ENCODE data around the gene ZNF621.
"Not testable (repeated sequence)": the region's sequence is repeated elsewhere in the genome, so short reads cannot be mapped to it uniquely, and the experiment has no call there.

The ZNF621 gene

GRCh38 chr3:40546816-40547215, 22.1 kb downstream of the ZNF621 start:
- DNase-seq, result no peak

- no peak for DNase-seq
These were observed 25.4 kb downstream of the ZNF621 start for GRCh38 chr3:40550167-40550566.

- DNase-seq, result no peak
These were observed 32.9 kb downstream of the ZNF621 start for GRCh38 chr3:40557575-40558161.

- not testable (repeated sequence) for DNase-seq
These were observed 37.7 kb downstream of the ZNF621 start for GRCh38 chr3:40562482-40562881.

GRCh38 chr3:40565629-40566028, 40.9 kb downstream of the ZNF621 start:
- not testable (repeated sequence) for DNase-seq

- DNase-seq, result no peak
These were observed 41.9 kb downstream of the ZNF621 start for GRCh38 chr3:40566694-40567093.

- no peak for DNase-seq
These were observed 47.8 kb downstream of the ZNF621 start for GRCh38 chr3:40572588-40572987.

- no peak for DNase-seq
These were observed 49.3 kb downstream of the ZNF621 start for GRCh38 chr3:40574050-40574449.

- no peak for DNase-seq
These were observed 49.9 kb downstream of the ZNF621 start for GRCh38 chr3:40574661-40575060.

GRCh38 chr3:40576396-40576795, 51.6 kb downstream of the ZNF621 start:
- no peak for DNase-seq

GRCh38 chr3:40580494-40581091, 55.8 kb downstream of the ZNF621 start:
- peak; percentile 61 to 64 for DNase-seq

- no peak for DNase-seq
These were observed 56.4 kb downstream of the ZNF621 start for GRCh38 chr3:40581166-40581565.

- no peak for DNase-seq
These were observed 57.8 kb downstream of the ZNF621 start for GRCh38 chr3:40582401-40583027.

- no peak for DNase-seq
These were observed 58.9 kb downstream of the ZNF621 start for GRCh38 chr3:40583691-40584090.

- peak; percentile 55 to 71 for DNase-seq
These were observed 59.9 kb downstream of the ZNF621 start for GRCh38 chr3:40584625-40585189.

GRCh38 chr3:40585381-40586016, 60.7 kb downstream of the ZNF621 start:
- DNase-seq, result no peak

GRCh38 chr3:40586901-40587300, 62.1 kb downstream of the ZNF621 start:
- DNase-seq, result no peak

GRCh38 chr3:40588406-40588805, 63.6 kb downstream of the ZNF621 start:
- no peak for DNase-seq

Measured in CD4-positive, alpha-beta T cell treated with Interleukin-4 for 1 hour (primary cell).